ENCODE results near the gene INTU.

INTU gene

DNA sequence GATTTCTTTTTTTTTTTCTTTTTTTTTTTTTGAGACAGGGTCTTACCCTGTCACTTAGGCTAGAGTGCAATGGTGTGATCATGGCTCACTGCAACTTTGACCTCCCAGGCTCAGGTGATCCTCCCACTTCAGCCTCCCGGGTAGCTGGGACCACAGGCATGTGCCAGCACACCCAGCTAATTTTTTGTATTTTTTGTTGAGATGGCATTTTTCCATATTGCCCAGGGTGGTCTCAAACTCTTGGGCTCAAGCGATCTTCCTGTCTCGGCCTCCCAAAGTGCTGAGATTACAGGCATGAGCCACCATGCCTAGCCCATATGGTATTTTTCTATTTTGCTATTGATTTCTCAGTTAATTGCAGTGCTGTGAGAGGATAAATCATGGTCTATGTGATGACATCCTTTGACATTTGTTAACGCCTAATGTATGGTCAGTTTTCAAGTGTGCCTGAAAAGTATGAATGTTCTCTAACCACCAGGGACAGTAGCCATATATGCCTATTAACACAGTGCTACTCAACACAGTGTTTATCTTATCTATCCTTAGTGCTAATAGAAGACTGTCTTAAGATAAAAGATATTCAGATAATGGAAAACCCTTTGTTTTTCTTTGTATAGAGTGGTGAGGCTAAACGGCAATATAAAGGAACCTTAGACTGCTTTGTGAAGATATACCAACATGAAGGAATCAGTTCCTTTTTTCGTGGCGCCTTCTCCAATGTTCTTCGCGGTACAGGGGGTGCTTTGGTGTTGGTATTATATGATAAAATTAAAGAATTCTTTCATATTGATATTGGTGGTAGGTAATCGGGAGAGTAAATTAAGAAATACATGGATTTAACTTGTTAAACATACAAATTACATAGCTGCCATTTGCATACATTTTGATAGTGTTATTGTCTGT, 140.3 kb downstream of the INTU start:
- DNase-seq (ENCODE audit: extremely low spot score), result no peak
- CTCF ChIA-PET, result no interaction called here

DNA sequence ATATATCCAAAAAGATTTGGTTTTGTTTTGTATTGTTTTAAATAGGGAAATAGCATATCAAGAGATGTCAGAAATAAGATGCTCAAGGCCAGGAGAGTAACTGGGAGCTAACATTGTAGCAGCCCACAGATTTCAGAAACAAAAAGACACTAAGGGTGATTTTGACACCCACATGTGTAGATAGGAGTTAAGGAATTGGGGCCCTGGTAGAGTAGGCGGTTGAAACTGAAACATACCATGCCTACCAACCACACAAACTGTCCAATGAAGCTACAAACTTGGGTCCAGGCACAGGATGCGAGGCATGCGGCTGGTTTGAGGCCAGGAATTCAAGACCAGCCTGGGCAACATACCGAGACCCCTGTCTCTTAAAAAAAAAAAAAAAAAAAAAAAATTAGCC, 143.1 kb downstream of the INTU start:
- TF ChIP-seq, protein P1, sequence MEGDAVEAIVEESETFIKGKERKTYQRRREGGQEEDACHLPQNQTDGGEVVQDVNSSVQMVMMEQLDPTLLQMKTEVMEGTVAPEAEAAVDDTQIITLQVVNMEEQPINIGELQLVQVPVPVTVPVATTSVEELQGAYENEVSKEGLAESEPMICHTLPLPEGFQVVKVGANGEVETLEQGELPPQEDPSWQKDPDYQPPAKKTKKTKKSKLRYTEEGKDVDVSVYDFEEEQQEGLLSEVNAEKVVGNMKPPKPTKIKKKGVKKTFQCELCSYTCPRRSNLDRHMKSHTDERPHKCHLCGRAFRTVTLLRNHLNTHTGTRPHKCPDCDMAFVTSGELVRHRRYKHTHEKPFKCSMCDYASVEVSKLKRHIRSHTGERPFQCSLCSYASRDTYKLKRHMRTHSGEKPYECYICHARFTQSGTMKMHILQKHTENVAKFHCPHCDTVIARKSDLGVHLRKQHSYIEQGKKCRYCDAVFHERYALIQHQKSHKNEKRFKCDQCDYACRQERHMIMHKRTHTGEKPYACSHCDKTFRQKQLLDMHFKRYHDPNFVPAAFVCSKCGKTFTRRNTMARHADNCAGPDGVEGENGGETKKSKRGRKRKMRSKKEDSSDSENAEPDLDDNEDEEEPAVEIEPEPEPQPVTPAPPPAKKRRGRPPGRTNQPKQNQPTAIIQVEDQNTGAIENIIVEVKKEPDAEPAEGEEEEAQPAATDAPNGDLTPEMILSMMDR (IDR thresholded peaks at IDR 0.05; ENCODE audit: control extremely low read depth, extremely low read depth, low read depth, missing control alignments), result no peak
- no peak for DNase-seq (ENCODE audit: extremely low spot score)
- ChIA-PET POLR2A (no interaction called here), CTCF (interaction anchor here (1.1 kb wide), 1 partner anchor 12 kb away, joined by 3 read pairs; no protein-coding TSS in a partner anchor)

More for the DNA sequence above, 140.3 kb downstream of the INTU start:
- TF ChIP-seq, protein P1 (IDR thresholded peaks at IDR 0.05; ENCODE audit: control extremely low read depth, extremely low read depth, low read depth, missing control alignments), result no peak
- POLR2A ChIA-PET, result no interaction called here
